Skin of body (tissue), 2 donors: ENCODE results near the gene RMI2. TPM values are rescaled to one million over a fixed set of nuclear protein-coding genes. Genes with fewer than 3 reads are reported as not detected.
A peak's percentile ranks its signal among the peaks of the same experiment; 100 is the strongest.
"Not testable (repeated sequence)": the region's sequence is repeated elsewhere in the genome, so short reads cannot be mapped to it uniquely, and the experiment has no call there.

Experiments used
- DNase-seq: peaks from one replicate; lab custom pipeline; 2025; lab: John Stamatoyannopoulos, UW
- total RNA-seq: library from RNA; depleted of rRNA; stranded (reverse); fragments of >200 nt; gene quantifications from one replicate; pipeline ENCODE4 v1.2.3, GENCODE V29; 2014

The RMI2 gene
- total RNA-seq, 1 donor from 2014 or later: 8.7 TPM

DNA sequence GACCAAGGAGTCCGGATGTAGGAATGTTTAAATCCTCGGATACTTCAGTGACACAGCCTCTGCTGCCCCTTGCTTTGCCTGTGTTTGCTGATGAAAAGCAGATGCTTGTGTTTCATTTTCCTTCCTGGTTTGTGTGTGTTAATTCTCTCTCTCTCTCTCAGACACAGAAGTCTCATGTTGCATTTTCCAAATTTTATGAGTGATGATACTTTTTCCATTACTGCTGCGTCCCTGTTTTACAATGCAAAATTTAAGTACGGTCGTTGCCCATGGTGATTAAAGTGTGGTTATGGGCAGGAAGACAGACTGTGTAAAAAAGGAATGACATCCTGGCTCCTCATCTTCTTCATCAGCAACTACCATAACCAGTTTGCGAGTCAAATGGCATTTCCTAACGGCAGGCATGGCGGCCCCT is 5.7 kb downstream of the RMI2 start:
- peak; percentile 92 for DNase-seq

DNA sequence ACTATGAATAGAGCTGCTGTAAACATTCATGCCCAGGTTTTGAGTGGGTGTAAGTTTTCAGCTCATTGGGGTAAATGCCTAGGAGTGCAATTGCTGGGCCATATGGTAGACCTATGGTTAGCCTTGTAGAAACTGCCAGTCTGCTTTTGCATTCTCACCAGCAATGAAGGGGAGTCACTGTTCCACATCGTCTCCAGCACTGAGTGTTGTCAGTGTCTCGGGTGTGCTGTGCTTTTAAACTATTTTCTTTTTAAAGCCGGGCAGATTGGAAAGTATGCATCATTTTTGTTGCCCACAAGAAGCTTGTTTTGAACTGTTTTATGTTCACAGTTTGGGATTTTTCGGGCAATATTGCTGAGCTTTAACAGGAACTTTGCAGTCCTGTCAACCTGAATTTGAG is 7.9 kb downstream of the RMI2 start:
- DNase-seq: no peak

DNA sequence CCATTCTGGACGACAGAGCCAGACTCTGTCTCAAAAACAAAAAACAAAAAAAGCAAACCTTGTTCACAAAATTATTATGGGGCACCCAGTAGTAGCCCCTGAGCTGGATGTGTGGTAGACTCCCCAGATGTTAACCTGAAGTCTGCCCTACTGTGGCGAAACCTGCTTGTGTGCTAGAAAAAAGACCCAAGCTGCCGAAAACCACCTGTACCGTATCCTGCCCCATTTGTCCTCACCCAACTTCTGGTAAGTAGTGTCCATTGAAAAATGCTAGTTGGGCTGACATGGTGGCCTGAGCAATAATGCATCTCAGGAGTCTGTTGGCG is 9.1 kb downstream of the RMI2 start:
- no peak for DNase-seq

DNA sequence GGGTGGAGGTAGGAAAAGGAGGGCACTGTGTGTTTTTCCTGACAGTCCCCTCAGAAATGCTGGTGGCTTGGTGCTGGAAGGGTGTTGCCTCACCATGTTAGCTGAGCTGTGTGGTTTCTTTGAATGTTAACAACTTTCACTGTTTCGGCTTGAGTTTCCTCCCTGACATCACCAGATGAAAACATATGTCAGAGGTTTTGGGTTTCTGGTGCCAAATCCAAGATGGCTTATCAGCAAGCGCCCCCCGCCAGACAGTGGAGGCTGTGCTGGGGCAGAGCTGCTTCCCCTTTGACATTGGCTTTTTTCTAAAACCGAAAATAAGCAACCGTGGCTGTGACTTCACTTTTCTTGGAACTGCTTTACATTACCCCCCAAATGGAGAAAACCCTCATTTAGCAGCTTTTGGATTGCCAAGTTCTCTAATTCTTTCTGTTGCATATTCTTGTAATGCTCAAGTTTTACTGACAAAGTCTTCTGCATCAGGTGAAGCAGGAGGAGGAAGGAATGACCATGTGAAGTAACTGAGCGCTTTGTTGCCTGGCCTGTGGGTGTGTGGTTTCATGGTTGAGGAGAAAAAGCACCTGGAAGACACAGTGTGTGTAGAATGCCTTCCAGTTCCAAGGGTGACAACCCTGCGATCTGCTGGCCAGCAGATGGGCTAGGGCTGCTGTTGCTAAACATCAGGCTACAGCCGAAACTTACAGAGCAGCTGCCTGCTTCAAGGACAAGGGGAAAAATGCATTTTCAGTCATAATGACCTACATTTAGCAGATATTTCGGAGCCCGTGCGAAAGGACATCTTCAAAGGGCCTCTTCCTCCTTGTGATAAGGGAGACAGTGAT is 9.7 kb downstream of the RMI2 start:
- DNase-seq: peak; percentile 65

DNA sequence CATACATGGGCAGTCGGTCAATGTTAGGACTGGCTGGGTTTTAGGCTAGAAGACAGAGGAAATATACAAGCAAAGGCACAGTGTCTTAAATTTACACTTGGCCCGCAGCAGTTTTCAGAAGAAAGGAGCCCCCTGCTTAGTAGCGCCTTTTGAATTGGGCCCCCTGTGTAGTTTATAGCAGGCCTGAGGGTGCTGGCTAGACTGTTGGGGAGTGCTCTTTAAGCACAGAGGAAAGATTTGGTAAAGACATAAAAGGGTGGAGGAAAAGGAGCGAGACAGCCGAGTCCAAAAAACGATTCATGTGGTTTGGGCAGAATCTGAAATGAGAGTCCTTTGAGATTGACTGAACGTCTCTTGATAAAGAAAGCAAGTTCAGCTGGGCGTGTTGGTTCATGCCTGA is 10.6 kb downstream of the RMI2 start:
- DNase-seq: no peak

DNA sequence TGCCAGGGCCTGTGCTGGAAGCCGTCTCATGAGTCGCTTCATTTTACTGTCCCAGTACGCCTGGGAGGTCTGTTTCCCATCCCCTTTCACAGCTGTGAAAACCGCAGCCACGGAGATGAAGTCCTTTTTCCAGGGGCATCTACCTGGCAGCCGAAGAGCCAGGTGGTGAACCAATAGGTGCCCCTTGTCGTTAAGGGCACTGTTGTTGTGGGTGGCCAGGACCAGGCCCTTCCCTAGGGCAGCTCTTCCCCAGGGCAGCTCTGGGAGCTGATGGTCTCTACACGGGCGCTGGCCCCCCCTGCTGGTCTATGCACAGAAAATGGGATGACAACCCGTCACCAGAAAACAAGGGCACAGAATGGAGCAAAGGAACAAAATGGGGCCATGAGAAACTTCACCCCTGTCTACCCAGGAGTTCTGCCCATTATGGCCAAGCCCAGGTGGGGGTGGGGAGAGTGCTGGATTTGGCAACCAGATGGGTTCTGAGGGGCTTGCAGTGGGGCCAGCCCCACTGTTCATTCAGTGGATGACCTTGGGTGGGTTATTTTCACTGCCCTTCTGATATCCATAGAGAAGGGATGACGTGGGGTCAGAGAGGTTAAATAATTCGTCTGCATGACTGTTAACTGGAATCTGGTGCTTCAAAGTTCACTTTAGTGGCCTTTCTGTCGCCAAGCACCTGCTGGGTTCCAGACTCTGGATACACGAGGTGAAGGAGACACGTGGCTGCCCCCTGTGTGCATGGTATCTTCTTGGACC is 11.5 kb downstream of the RMI2 start:
- DNase-seq: no peak

DNA sequence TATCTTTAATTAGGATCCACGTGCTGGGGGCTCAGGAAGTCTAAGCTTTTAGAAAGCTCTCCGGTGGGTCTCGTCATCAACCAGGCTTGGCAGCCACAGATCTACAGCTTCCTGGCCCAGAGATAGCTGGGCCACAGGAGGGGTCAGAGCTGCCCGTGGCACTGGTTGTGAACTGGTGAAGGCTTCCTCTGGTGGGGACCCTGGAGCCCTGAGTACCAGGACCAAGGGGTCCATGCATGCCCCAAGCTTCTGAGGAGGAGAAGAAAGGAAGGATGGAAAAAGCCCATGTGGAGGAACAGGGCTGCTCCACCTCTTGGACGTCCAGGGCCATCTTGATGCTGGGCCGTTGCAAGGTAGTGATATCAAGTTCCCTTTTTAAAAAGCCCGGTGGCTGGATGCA is 13.3 kb downstream of the RMI2 start:
- no peak for DNase-seq

DNA sequence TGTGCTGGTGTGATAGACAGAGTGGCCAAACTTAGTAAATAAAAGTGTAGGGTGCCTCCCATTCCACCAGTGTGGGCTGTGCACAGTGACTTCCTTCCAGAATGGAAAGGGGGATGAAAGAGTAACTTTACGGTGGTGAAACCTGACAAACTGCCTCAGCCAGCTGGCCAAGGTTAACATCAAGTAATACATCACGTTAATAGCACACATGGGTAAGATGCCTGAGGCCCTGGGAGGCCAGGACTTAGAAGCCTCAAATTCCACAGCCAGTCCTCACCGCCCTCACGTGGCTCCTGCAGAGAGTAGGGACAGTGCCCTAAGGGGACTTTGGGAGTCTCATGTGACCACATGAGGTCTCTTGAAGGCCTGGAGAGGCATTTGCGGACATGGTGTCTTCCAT is 14.1 kb downstream of the RMI2 start:
- DNase-seq: peak; percentile 34

DNA sequence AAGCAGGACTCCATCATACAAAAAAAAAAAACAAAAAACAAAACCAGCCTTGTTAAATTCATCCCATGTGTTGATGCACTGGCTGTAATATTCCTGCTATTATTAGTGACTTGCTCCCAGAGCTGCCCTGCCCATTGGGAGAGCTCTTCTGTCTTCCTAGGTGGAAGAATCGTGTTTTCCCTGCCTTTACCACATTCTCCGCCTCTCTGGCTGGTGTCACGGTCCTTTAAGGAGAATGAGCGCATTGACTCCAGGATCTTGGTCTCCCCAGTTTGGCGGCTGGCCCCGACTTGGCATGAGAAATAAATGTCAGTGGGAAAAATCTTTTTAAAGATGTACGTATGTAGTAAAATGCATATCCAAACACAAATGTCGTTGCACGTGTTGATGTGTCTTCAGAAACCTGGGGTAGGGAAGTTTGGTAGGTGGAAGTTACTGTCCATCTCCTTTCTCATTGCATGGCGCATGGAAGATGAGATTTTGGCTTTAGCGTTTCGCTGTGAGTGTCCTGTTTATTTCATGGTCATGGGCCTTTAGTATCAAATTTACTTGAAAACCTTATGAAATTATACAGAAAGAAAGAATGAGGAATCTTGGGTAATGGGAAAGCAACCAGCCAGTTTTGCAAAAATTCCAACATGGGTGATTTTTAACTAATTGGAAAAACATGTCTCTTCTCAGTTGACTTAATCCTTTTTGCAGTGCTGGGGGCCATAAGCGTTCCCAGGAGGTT is 15.5 kb downstream of the RMI2 start:
- DNase-seq: peak; percentile 71

DNA sequence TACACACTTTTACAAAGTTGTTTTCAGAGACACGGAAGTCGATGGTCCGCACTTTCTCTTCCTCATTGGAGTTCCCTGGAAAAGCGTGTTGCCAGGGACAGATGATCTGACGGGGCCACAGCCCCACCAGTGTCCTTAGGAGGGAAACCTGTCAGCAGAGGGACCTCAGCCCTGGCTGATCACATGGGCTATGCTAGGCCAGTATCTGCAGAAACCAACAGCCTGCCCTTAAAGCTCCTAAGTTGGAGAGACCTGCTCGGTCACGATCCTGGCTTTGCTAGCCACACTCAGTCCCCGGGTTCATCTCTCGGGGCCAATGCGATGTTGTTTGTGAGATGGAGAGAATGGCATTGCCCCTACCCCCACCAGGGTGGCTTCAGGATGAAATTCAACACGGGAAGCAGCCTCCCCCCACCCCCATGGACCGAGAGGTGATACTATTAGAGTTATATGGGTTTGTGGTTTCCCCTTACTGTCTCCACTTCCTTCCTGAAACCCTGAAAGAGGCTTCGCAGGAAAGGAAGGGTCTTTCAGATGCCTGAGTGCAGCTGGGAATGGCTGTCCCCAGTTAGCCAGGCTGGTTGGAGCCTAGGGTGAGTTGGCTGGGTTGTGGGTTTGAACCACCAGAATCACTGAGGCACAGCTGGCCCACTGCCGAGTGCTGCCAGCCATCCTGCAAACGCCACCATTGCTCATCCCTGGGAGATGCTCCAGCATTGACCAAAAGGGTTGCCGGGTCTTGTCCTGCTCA is 16.6 kb downstream of the RMI2 start:
- DNase-seq: no peak

DNA sequence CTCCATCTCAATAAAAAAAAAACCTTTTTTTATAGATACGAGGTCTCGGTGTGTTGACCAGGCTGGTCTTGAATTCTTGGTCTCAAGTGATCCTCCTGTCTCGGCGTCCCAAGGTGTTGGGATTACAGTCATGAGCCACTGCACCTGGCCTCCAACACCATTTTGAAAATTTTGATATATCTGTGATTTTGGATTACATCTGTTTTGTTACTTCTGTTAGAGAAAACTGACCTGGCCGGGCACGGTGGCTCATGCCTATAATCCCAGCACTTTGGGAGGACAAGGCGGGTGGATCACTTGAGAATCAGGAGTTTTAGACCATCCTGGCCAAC is 18.6 kb downstream of the RMI2 start:
- no peak for DNase-seq

DNA sequence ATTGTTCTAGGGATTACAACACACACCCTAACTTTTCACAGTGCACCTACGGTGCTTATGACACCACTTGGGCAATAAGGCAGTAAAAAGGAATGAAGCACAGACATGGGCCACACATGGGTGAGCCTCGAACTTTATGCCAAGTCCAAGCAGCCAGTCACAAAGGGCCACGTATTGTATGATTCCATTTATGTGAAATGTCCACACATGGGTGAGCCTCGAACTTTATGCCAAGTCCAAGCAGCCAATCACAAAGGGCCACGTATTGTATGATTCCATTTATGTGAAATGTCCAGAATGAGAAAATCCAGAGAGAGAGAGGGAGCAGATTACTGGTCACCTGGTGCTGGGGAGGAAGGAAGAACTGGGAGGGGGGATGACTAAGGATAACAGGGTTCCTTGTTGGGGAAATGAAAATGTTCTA is 22.2 kb downstream of the RMI2 start:
- no peak for DNase-seq

DNA sequence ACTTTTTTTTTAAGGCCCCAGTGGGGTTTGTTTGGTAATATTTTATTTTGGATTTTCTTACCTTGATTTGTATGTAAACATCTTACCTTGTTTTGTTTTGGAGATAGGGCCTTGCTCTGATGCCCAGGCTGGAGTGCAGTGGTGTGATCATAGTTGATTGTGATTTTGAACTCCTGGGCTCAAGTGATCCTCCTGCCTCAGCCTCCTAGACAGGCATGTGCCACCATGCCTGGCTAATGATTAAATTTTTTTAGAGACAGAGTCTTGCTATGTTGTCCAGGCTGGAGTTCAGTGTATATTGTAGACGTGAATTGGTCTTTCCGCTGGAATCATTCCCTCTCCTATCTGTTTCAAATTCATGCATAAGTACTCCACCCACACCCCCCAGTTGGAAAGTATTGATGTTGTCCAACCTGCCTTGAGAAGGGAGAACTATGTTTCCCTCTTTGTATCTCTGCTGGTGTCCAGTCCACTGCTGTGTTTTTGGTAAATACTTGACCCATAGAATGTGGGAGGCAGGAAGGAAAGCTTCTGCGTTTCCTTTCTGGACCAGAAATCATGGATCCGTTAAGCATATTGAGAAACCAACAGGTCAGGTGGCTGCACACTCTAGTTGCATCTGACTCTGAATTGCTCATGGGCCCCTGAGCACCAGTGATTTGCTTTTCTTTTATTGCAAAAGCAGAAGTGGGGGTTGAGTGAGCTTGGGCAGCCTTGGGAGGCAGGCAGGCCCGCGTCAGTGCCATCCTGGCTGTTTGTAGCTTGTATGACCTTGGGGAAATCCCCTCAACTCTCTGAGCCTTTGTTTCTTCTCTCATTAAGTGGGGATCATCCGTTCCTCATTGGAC is 25.0 kb downstream of the RMI2 start:
- no peak for DNase-seq

DNA sequence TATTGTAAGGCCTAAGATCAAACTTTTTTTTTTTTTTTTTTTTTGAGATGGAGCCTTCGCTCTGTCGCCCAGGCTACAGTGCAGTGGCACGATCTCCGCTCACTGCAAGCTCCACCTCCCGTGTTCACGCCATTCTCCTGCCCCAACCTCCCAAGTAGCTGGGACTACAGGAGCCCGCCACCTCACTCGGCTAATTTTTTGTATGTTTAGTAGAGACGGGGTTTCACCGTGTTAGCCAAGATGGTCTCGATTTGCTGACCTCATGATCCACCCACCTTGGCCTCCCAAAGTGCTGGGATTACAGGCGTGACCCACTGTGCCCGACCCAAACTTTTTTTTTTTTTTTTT is 25.6 kb downstream of the RMI2 start:
- not testable (repeated sequence) for DNase-seq

DNA sequence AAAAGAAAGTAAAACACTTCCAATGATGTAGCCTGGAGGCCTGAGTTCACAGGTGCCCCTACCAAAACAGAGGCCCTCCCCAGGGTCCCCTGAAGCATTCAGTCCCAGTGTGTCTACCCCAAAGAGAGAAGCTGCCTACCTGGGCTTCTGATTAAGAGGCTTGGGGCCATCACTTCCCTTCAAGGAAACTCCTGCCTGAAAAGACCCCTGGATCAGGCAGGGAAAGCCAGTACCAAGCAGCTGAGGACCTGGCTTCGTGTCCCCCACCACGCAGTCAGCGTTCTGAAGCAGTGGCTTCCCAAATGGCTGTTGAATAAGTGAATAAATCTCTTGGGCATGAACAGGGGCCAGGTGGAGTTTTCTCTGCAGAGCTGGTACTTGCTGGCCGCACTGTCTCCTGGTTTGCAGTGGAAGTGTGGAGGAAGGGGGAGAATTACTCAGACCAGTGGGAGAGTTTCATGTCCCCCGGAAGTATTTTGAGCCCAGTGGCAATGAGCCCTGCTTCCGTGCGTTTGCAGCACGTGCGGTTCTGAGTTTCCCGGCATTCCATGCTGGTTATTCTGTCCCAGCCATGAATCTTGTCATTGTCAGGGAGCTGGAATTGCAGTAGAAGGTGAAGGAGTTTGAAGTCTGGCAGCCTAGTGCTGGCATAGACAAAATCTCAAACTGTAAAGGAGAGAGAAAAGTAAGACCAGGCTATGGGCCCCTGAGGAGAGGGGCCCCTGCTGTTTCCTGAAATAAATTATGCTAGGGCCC is 27.0 kb downstream of the RMI2 start:
- DNase-seq: no peak

DNA sequence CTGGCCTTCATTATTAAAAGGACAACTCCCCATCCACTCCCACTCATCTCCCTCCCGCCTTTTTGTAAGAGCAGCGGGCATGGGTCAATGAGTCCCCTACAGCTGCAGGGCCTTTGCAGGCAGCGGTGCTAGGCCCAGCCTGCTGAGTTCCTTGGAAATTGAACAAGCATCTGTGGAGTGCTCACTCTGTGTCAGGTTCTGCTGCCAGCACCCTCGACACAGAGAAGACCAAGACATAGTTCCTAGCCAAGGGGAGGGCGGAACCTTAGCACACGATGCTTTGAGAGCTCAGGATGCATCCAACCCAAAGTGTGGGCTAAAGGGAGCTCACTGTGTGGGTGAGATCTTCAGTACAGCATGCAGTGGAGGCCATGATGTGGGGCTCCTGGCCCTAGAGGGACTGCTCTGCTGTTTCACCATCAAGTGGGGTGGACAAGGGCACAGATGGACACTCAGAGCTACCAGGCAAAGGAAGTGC is 27.6 kb downstream of the RMI2 start:
- DNase-seq: no peak

DNA sequence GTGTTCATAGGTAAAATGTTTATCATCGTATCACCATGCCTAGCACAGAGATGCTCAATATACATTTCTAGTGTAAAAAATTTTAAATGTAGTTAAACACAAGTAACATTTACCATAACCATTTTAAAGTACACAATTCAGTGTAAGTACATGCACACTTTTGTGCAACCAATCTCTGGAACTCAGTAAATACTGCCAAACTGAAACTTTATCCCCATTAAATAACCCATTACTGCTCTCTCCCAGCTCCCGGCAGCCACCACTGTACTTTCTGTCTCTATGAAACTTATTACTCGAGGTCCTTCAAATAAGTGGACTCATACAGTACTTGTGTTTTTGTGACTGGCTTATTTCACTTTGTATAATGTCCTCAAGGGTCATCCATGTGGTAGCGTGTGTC is 29.0 kb downstream of the RMI2 start:
- no peak for DNase-seq

DNA sequence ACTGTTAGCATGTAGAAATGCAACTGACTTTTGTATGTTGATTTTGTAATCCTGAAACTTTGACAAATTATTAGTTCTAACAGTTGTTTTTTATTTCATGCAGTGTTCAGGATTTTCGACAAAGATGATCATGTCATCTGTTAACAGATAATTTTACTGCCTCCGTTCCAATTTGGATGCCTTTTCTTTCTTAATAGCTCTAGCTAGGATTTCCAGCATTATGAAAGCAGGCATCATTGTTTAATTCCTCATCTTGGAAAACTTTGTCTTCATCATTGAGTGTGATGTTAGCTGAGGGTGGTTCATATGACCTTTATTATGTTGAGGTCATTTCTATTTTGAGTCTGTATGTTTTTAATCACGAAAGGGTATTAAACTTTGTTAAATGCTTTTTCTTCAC is 31.9 kb downstream of the RMI2 start:
- peak; percentile 35 for DNase-seq

DNA sequence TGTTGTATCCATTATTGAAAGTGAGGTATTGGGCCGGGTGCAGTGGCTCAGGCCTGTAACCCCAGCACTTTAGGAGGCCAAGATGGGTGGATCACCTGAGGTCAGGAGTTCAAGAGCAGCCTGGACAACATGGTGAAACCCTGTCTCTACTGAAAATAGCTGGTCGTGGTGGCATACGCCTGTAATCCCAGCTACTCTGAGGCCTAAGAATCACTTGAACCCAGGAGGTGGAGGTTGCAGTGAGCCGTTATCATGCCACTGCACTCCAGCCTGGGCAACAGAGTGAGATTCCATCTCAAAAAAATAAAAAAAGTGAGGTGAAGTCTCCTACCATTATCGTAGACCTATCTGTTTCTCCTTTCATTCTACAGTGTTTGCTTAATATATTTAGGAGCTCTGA is 33.7 kb downstream of the RMI2 start:
- DNase-seq: not testable (repeated sequence)

DNA sequence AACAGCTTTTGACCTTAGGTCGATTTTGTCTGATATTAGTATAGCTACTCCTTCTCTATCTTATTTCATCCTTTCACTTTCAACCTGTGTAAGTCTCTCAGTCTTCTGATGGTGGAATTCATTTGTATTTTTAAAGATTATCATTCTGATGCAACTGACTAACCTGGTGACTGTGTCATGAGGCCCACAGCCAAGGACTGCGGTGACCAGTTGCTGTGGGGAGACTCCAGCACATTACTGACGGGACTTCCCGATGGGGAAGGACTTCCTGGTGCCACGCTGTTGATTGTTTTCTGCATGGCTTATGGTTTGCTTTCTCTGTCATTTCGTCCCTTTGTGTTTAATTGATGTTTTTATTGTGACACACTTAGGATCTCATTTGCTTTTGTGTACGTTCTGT is 34.2 kb downstream of the RMI2 start:
- no peak for DNase-seq
